NB4 (cell line): ENCODE measurements around the gene WNT10A.
A peak's percentile ranks its signal among the peaks of the same experiment; 100 is the strongest.

Experiments
- DNase-seq: peaks from one replicate; pipeline ENCODE4 v3.0.0; 2010; ENCODE audit warnings: low read depth
- H3K4me3 ChIP-seq: one replicate; pipeline ENCODE4 v1.5.1; 2011; ENCODE audit warnings: mild to moderate bottlenecking, low read depth, low read length, moderate library complexity
- CTCF ChIP-seq: IDR thresholded peaks from one replicate; pipeline ENCODE4 v1.5.1; 2012; ENCODE audit warnings: low read depth, low read length
- MYC ChIP-seq: IDR thresholded peaks from 2 replicates; pipeline ENCODE4 v1.6.1; 2011; ENCODE audit warnings: low read depth, low read length
- POLR2A ChIP-seq: IDR thresholded peaks from 2 replicates; pipeline ENCODE4 v1.6.1; 2011; ENCODE audit warnings: mild to moderate bottlenecking; ENCODE audit not compliant: insufficient read length; ENCODE audit errors: extremely low read depth
- TF ChIP-seq, protein P1 (sequence below): IDR thresholded peaks from 2 replicates; pipeline ENCODE4 v1.6.1; 2011; ENCODE audit warnings: low read depth, low read length

Gene WNT10A

GRCh38 chr2:218856167-218856895 lies 24.3 kb upstream of the WNT10A start:
- no peak overlapping the region for H3K4me3 ChIP-seq
- no peak for TF ChIP-seq POLR2A
- TF ChIP-seq MYC: no peak
- TF ChIP-seq, protein P1, sequence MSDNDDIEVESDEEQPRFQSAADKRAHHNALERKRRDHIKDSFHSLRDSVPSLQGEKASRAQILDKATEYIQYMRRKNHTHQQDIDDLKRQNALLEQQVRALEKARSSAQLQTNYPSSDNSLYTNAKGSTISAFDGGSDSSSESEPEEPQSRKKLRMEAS: no peak
- TF ChIP-seq CTCF: no peak
- peak; percentile 85 for DNase-seq

DNA sequence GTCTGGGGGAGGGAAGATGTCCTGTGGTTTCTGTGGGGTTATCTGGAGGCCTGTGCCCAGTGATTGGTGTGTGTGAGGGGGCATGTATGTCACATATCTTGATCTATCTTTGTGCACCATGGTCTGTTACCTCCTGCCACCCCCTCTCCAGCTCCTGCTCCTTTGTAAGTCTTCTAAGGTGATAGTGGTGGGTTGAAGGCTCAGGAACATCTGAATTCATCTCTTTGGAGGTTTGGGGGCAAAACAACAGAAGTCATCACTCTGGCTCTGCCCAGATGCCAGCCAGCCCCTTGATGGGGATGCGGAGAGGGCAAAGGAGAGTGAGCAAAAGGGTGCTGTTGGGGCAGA lies 23.8 kb upstream of the WNT10A start:
- no peak for DNase-seq
- H3K4me3 ChIP-seq: no peak overlapping the region
- no peak for TF ChIP-seq POLR2A
- TF ChIP-seq MYC: no peak
- TF ChIP-seq, protein P1: no peak
- TF ChIP-seq CTCF: no peak

- no peak for DNase-seq
- no peak overlapping the region for H3K4me3 ChIP-seq
- TF ChIP-seq, protein P1: no peak
- TF ChIP-seq CTCF: no peak
- TF ChIP-seq MYC: no peak
- TF ChIP-seq POLR2A: no peak
Observed at GRCh38 chr2:218857371-218858137, 23.1 kb upstream of the WNT10A start.

- TF ChIP-seq CTCF: no peak
- TF ChIP-seq POLR2A: no peak
- TF ChIP-seq MYC: no peak
- TF ChIP-seq, protein P1: no peak
- DNase-seq: no peak
- no peak overlapping the region for H3K4me3 ChIP-seq
Observed at GRCh38 chr2:218858138-218858445, 22.6 kb upstream of the WNT10A start.

DNA sequence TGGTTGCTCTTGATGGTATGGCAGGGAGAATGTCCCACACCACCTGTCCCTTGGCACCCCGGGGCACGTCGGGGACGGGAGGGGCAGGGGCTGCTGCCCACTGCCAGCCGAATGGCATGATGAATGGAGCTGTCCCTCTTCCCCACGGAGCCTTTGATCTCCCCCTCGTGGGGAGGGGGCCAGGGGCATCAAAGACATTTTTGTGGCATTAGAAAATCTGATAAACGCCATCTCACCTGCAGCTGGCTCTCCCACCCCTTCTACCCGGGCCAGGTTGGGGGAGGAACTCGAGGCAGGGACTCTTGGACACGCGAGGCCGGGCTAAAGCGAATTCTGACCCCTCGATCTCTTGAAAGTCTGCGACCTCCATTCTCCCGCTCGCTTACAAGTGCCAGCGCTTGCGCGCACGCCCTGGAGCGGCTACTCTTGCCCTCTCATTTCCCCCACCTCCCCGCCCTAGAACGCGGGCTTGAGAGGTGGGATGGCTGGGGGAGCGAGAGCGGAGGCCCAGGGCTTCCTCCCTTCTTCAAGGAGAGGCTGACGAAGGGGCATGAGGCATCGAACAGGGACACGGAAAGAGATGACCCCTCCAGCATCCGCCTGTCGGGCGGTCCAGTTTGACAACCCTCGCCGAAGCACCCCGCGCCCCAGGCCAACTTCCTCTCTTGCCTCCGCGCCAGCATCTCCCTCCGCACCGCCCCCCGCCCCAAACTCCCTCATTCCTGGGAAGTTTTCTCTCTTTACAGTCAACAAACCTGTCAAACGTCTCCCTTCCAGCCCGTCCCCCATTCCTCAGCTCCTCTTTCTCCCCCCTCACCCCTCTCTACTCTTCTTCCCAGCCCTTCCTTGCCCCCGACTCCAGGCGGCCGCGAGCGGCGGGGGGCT lies 21.7 kb upstream of the WNT10A start:
- DNase-seq: no peak
- H3K4me3 ChIP-seq: no peak overlapping the region
- TF ChIP-seq MYC: no peak
- no peak for TF ChIP-seq POLR2A
- TF ChIP-seq CTCF: no peak
- TF ChIP-seq, protein P1: no peak
